T-helper 1 cell treated with Interleukin-12 subunit alpha and Interleukin-12 subunit beta and Interleukin-4 antibody, amounts not matched to agents 30 μg/mL and 1 μg/mL, for 36 hours (primary cell): Measurements from ENCODE around the gene AIG1.
"Not testable (repeated sequence)": the region's sequence is repeated elsewhere in the genome, so short reads cannot be mapped to it uniquely, and the experiment has no call there.

Experiments
- H3K27ac Mint-ChIP-seq: one replicate; pipeline ENCODE4 v1.8.0; 2021; ENCODE audit warnings: mild to moderate bottlenecking, mixed read lengths
- H3K27me3 Mint-ChIP-seq: one replicate; pipeline ENCODE4 v1.8.0; 2021; ENCODE audit warnings: low read depth, mixed read lengths
- H3K36me3 Mint-ChIP-seq: one replicate; pipeline ENCODE4 v1.8.0; 2021; ENCODE audit warnings: low read depth, mixed read lengths
- H3K4me1 Mint-ChIP-seq: one replicate; pipeline ENCODE4 v1.8.0; 2021; ENCODE audit warnings: low read depth, mixed read lengths
- H3K4me3 Mint-ChIP-seq: one replicate; pipeline ENCODE4 v1.8.0; 2021; ENCODE audit warnings: mild to moderate bottlenecking, moderate library complexity, mixed read lengths
- H3K9me3 Mint-ChIP-seq: one replicate; pipeline ENCODE4 v1.8.0; 2021; ENCODE audit warnings: mixed read lengths

The AIG1 gene

GRCh38 chr6:143232849-143233248 lies 172.2 kb downstream of the AIG1 start:
- H3K36me3 Mint-ChIP-seq = no peaks in the 10 kb centered on the region
- no peak overlapping the region for H3K27ac Mint-ChIP-seq
- H3K4me3 Mint-ChIP-seq = no peak overlapping the region

GRCh38 chr6:143233554-143234285 lies 173.0 kb downstream of the AIG1 start:
- Mint-ChIP-seq H3K4me1 (no peaks in the 10 kb centered on the region), H3K27ac (no peak overlapping the region), H3K27me3 (no peaks in the 10 kb centered on the region), H3K9me3 (no peaks in the 10 kb centered on the region), H3K4me3 (no peak overlapping the region), H3K36me3 (no peaks in the 10 kb centered on the region)

More at GRCh38 chr6:143232849-143233248, 172.2 kb downstream of the AIG1 start:
- Mint-ChIP-seq H3K27me3 (no peaks in the 10 kb centered on the region), H3K9me3 (no peaks in the 10 kb centered on the region), H3K4me1 (no peaks in the 10 kb centered on the region)

- Mint-ChIP-seq H3K27ac (no peak overlapping the region), H3K4me3 (no peak overlapping the region), H3K36me3 (no peaks in the 10 kb centered on the region), H3K27me3 (no peaks in the 10 kb centered on the region), H3K9me3 (no peaks in the 10 kb centered on the region), H3K4me1 (no peaks in the 10 kb centered on the region)
Measured at GRCh38 chr6:143234734-143235133, 174.0 kb downstream of the AIG1 start.

- Mint-ChIP-seq H3K9me3 (no peaks in the 10 kb centered on the region), H3K4me3 (no peak overlapping the region), H3K27me3 (no peaks in the 10 kb centered on the region), H3K27ac (no peak overlapping the region), H3K36me3 (no peaks in the 10 kb centered on the region), H3K4me1 (no peaks in the 10 kb centered on the region)
Measured at GRCh38 chr6:143236151-143236798, 175.6 kb downstream of the AIG1 start.

- Mint-ChIP-seq H3K4me3 (no peak overlapping the region), H3K27ac (no peak overlapping the region)
Measured at GRCh38 chr6:143238306-143238705, 177.6 kb downstream of the AIG1 start.

GRCh38 chr6:143241111-143241510 lies 180.4 kb downstream of the AIG1 start:
- H3K27me3 Mint-ChIP-seq = no peaks in the 10 kb centered on the region
- H3K4me1 Mint-ChIP-seq = no peaks in the 10 kb centered on the region
- H3K4me3 Mint-ChIP-seq = no peak overlapping the region
- H3K36me3 Mint-ChIP-seq = no peaks in the 10 kb centered on the region
- H3K9me3 Mint-ChIP-seq = no peaks in the 10 kb centered on the region
- no peak overlapping the region for H3K27ac Mint-ChIP-seq

More at GRCh38 chr6:143238306-143238705, 177.6 kb downstream of the AIG1 start:
- no peaks in the 10 kb centered on the region for H3K9me3 Mint-ChIP-seq
- H3K4me1 Mint-ChIP-seq = no peaks in the 10 kb centered on the region
- H3K36me3 Mint-ChIP-seq = no peaks in the 10 kb centered on the region
- H3K27me3 Mint-ChIP-seq = no peaks in the 10 kb centered on the region

- Mint-ChIP-seq H3K27ac (no peak overlapping the region), H3K36me3 (no peaks in the 10 kb centered on the region), H3K27me3 (no peaks in the 10 kb centered on the region), H3K9me3 (no peaks in the 10 kb centered on the region), H3K4me3 (no peak overlapping the region), H3K4me1 (no peaks in the 10 kb centered on the region)
Measured at GRCh38 chr6:143241911-143242310, 181.2 kb downstream of the AIG1 start.

- Mint-ChIP-seq H3K27me3 (no peaks in the 10 kb centered on the region), H3K9me3 (no peaks in the 10 kb centered on the region), H3K4me3 (no peak overlapping the region), H3K4me1 (no peaks in the 10 kb centered on the region), H3K36me3 (no peaks in the 10 kb centered on the region), H3K27ac (no peak overlapping the region)
Measured at GRCh38 chr6:143243786-143244185, 183.1 kb downstream of the AIG1 start.

- no peaks in the 10 kb centered on the region for H3K9me3 Mint-ChIP-seq
- H3K36me3 Mint-ChIP-seq = no peaks in the 10 kb centered on the region
Measured at GRCh38 chr6:143245656-143246055, 185.0 kb downstream of the AIG1 start.

GRCh38 chr6:143246166-143246775 lies 185.6 kb downstream of the AIG1 start:
- not testable (repeated sequence) for H3K4me1 Mint-ChIP-seq, H3K9me3 Mint-ChIP-seq, H3K27me3 Mint-ChIP-seq, H3K27ac Mint-ChIP-seq, H3K4me3 Mint-ChIP-seq, H3K36me3 Mint-ChIP-seq

More at GRCh38 chr6:143245656-143246055, 185.0 kb downstream of the AIG1 start:
- Mint-ChIP-seq H3K4me1 (no peaks in the 10 kb centered on the region), H3K4me3 (no peak overlapping the region), H3K27ac (no peak overlapping the region), H3K27me3 (no peaks in the 10 kb centered on the region)

- no peaks in the 10 kb centered on the region for H3K27me3 Mint-ChIP-seq
Measured at GRCh38 chr6:143247586-143247985, 186.9 kb downstream of the AIG1 start.

GRCh38 chr6:143248359-143248758 lies 187.7 kb downstream of the AIG1 start:
- H3K27me3 Mint-ChIP-seq = no peaks in the 10 kb centered on the region
- H3K9me3 Mint-ChIP-seq = no peaks in the 10 kb centered on the region
- no peak overlapping the region for H3K4me3 Mint-ChIP-seq
- no peaks in the 10 kb centered on the region for H3K4me1 Mint-ChIP-seq
- H3K27ac Mint-ChIP-seq = no peak overlapping the region
- H3K36me3 Mint-ChIP-seq = no peaks in the 10 kb centered on the region

More at GRCh38 chr6:143247586-143247985, 186.9 kb downstream of the AIG1 start:
- H3K4me1 Mint-ChIP-seq = no peaks in the 10 kb centered on the region
- no peak overlapping the region for H3K27ac Mint-ChIP-seq
- H3K36me3 Mint-ChIP-seq = no peaks in the 10 kb centered on the region
- no peaks in the 10 kb centered on the region for H3K9me3 Mint-ChIP-seq
- H3K4me3 Mint-ChIP-seq = no peak overlapping the region

GRCh38 chr6:143251288-143251687 lies 190.6 kb downstream of the AIG1 start:
- Mint-ChIP-seq H3K9me3 (no peaks in the 10 kb centered on the region), H3K27ac (no peak overlapping the region), H3K4me1 (no peaks in the 10 kb centered on the region), H3K4me3 (no peak overlapping the region), H3K36me3 (no peaks in the 10 kb centered on the region), H3K27me3 (no peaks in the 10 kb centered on the region)

- Mint-ChIP-seq H3K4me1 (no peaks in the 10 kb centered on the region), H3K9me3 (no peaks in the 10 kb centered on the region), H3K27me3 (no peaks in the 10 kb centered on the region)
Measured at GRCh38 chr6:143252961-143253360, 192.3 kb downstream of the AIG1 start.

GRCh38 chr6:143253586-143253985 lies 192.9 kb downstream of the AIG1 start:
- Mint-ChIP-seq H3K36me3 (no peaks in the 10 kb centered on the region), H3K27me3 (no peaks in the 10 kb centered on the region), H3K27ac (no peak overlapping the region), H3K4me1 (no peaks in the 10 kb centered on the region), H3K4me3 (no peak overlapping the region), H3K9me3 (peaks cover 3% of the 10 kb centered on the region)

More at GRCh38 chr6:143252961-143253360, 192.3 kb downstream of the AIG1 start:
- Mint-ChIP-seq H3K36me3 (no peaks in the 10 kb centered on the region), H3K4me3 (no peak overlapping the region), H3K27ac (no peak overlapping the region)
